PC-9 (cell line): Measurements from ENCODE around the gene CABS1. TPM values are rescaled to one million over a fixed set of nuclear protein-coding genes. Genes with fewer than 3 reads are reported as not detected.

Experiments used
- Bru-seq: library from RNA; stranded (reverse); fragments of 400-500 nt; gene quantifications from one replicate; lab custom pipeline; 2021; lab: Mats Ljungman, UMichigan
- BruChase-seq, 2 experiments: library from RNA; stranded (reverse); fragments of 400-500 nt; gene quantifications; one replicate each; lab custom pipeline; 2021; lab: Mats Ljungman, UMichigan
- BruUV-seq: library from RNA; stranded (reverse); fragments of 400-500 nt; replicated peaks from 2 replicates; lab custom pipeline; 2021; lab: Mats Ljungman, UMichigan
- CTCF ChIA-PET: fragments of 300-600 bp; sonication (Branson Sonifier 250); formaldehyde crosslinking; loops from one replicate; lab custom pipeline; 2022; ENCODE audit warnings: antibody characterized with exemption; lab: Charles Lee
- POLR2A ChIA-PET: fragments of 300-600 bp; sonication (Branson Sonifier 250); formaldehyde crosslinking; loops from one replicate; lab custom pipeline; 2022; ENCODE audit warnings: antibody characterized with exemption; ENCODE audit not compliant: unreplicated experiment; lab: Charles Lee
- DNase-seq, 2 experiments: peaks; one replicate each; pipeline versions ENCODE4 v3.0.0 to v3.0.0-alpha.2; 2015 to 2022; ENCODE audit warnings: mixed read lengths in 1 of 2
- H2AFZ ChIP-seq: fragments of 200-600 bp; sonication (generic); 2 replicates; pipeline ENCODE4 v1.8.1; 2017; ENCODE audit warnings: antibody characterized with exemption
- H3F3A ChIP-seq: fragments of 200-600 bp; sonication (generic); 2 replicates; pipeline ENCODE4 v1.8.1; 2017; ENCODE audit warnings: antibody characterized with exemption, mild to moderate bottlenecking, low read depth; ENCODE audit not compliant: insufficient read depth
- H3K27ac ChIP-seq: fragments of 200-600 bp; sonication (generic); 2 replicates; pipeline ENCODE4 v1.6.1; 2016; ENCODE audit warnings: mixed run types
- H3K27me3 ChIP-seq: fragments of 200-600 bp; sonication (generic); 2 replicates; pipeline ENCODE4 v1.6.1; 2016; ENCODE audit warnings: low read depth, mixed run types; ENCODE audit not compliant: insufficient read depth
- H3K36me3 ChIP-seq: fragments of 200-600 bp; sonication (generic); 2 replicates; pipeline ENCODE4 v1.6.1; 2016; ENCODE audit warnings: low read depth, mixed run types
- H3K4me1 ChIP-seq: fragments of 200-600 bp; sonication (generic); replicated peaks from 2 replicates; pipeline ENCODE4 v1.6.1; 2016; ENCODE audit warnings: mixed run types; ENCODE audit not compliant: insufficient read depth
- H3K4me2 ChIP-seq: fragments of 200-600 bp; sonication (generic); 2 replicates; pipeline ENCODE4 v1.6.1; 2017; ENCODE audit warnings: mixed run types
- H3K4me3 ChIP-seq: fragments of 200-600 bp; sonication (generic); 2 replicates; pipeline ENCODE4 v1.6.1; 2016; ENCODE audit warnings: mixed run types
- H3K79me2 ChIP-seq: fragments of 200-600 bp; sonication (generic); 2 replicates; pipeline ENCODE4 v1.6.1; 2017; ENCODE audit warnings: low read depth, mixed run types
- H3K9me2 ChIP-seq: fragments of 200-600 bp; sonication (generic); 2 replicates; pipeline ENCODE4 v1.8.1; 2017; ENCODE audit warnings: mild to moderate bottlenecking; ENCODE audit not compliant: insufficient read depth
- H3K9me3 ChIP-seq: fragments of 200-600 bp; sonication (generic); 2 replicates; pipeline ENCODE4 v1.8.1; 2016; ENCODE audit warnings: low read depth; ENCODE audit not compliant: insufficient read depth
- H4K20me1 ChIP-seq: fragments of 200-600 bp; sonication (generic); 2 replicates; pipeline ENCODE4 v1.8.1; 2017; ENCODE audit not compliant: insufficient read depth
- EZH2 ChIP-seq: fragments of 200-600 bp; sonication (generic); IDR thresholded peaks from 2 replicates; pipeline ENCODE4 v1.8.0; 2017; ENCODE audit warnings: antibody characterized with exemption, low read depth
- intact Hi-C: fragments of 100-400 bp; cut with micrococcal nuclease; formaldehyde crosslinking; loops from one replicate; pipeline ENCODE4 v1.10.0; 2022; ENCODE audit not compliant: unreplicated experiment
- long read RNA-seq: library from polyadenylated mRNA; stranded (forward); transcript quantifications from one replicate; pipeline ENCODE4 v2.0.0, GENCODE V29; 2022
- total RNA-seq: library from RNA; stranded (reverse); gene quantifications from 2 replicates; pipeline ENCODE4 v1.2.3, GENCODE V29; 2021
- TF ChIP-seq, protein P1 (sequence below): fragments of 200-600 bp; sonication (generic); conservative IDR thresholded peaks from 2 replicates; pipeline ENCODE4 v1.6.1; 2017; ENCODE audit warnings: mixed run types, antibody characterized with exemption, mild to moderate bottlenecking, moderate library complexity

Gene CABS1
- total RNA-seq, result not detected in 2 replicates
- Bru-seq, nascent RNA, result not detected
- not detected for BruChase-seq, experiment 1, labeled RNA remaining after a 2-hour chase
- BruChase-seq, experiment 2, labeled RNA remaining after a 6-hour chase, result not detected
- long read RNA-seq, result 0 reads

DNA sequence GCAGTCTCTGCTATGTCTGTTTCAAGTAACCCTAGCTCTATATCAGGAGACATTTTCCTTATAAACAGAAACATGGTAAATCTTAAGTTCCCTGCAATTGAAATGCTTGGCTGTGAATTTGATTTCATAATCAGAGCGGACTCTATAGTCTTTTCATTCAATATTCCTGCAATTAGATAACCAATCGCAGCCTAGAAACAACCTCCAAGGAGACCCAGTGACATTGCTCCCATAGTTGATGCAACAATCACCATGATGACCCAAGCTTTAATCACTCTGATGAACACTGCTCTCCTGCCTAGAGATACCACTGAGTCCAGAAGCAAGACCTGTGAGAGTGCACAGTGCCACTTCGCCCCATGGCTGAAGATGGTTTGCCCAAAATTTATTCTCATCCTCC is at the start of gene CABS1:
Gene CABS1 (plus strand): TSS at position 301 of the 400 bp plus-strand sequence. CDS start 59 bp downstream, at position 360.
- TF ChIP-seq, protein P1, sequence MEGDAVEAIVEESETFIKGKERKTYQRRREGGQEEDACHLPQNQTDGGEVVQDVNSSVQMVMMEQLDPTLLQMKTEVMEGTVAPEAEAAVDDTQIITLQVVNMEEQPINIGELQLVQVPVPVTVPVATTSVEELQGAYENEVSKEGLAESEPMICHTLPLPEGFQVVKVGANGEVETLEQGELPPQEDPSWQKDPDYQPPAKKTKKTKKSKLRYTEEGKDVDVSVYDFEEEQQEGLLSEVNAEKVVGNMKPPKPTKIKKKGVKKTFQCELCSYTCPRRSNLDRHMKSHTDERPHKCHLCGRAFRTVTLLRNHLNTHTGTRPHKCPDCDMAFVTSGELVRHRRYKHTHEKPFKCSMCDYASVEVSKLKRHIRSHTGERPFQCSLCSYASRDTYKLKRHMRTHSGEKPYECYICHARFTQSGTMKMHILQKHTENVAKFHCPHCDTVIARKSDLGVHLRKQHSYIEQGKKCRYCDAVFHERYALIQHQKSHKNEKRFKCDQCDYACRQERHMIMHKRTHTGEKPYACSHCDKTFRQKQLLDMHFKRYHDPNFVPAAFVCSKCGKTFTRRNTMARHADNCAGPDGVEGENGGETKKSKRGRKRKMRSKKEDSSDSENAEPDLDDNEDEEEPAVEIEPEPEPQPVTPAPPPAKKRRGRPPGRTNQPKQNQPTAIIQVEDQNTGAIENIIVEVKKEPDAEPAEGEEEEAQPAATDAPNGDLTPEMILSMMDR, result no peak
- TF ChIP-seq EZH2, result no peak
- Histone ChIP-seq H3K27ac (no peak within 1 kb of the TSS), H3K4me1 (no peaks in the 10 kb centered on the region), H4K20me1 (no peaks in the 10 kb centered on the region), H3K4me3 (no peak within 1 kb of the TSS), H3K79me2 (no peaks in the 10 kb centered on the region), H2AFZ (no peak within 1 kb of the TSS), H3K27me3 (no peaks in the 10 kb centered on the region), H3K36me3 (no peaks in the 10 kb centered on the region), H3K4me2 (no peak within 1 kb of the TSS), H3F3A (no peaks in the 10 kb centered on the region), H3K9me2 (no peaks in the 10 kb centered on the region), H3K9me3 (no peaks in the 10 kb centered on the region)
- BruUV-seq, result no TSS peak
- DNase-seq, result no peak
- POLR2A ChIA-PET, result no interaction called here
- intact Hi-C loops, result no loop called here
- CTCF ChIA-PET, result no interaction called here

DNA sequence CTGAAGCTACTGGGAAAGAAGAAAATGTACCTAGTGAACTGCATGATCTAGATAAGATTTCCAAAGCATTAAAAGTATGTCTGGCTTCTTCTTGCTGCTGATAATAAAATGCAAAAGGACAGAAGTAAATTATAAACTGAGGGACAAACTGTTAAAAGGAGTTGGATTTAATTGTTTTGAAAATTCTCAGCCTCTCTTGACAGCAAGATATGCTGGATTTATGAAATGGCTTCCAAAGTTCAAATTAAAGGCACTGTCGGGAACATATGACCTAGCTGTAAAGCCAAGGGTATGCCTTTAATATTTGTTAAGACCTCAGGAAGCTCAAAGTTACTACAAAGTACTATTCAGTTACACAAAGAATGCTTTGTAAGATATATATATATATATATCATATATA is 46.1 kb upstream of the CABS1 start:
- no peak for DNase-seq
- TF ChIP-seq EZH2, result no peak
- TF ChIP-seq, protein P1, result no peak
- no peaks in the 10 kb centered on the region for H3K36me3 ChIP-seq
- POLR2A ChIA-PET, result no interaction called here
- H3K9me3 ChIP-seq, result no peaks in the 10 kb centered on the region
- CTCF ChIA-PET, result no interaction called here
- H3K9me2 ChIP-seq, result no peaks in the 10 kb centered on the region
- no peaks in the 10 kb centered on the region for H3K79me2 ChIP-seq
- no peaks in the 10 kb centered on the region for H3F3A ChIP-seq
- no peaks in the 10 kb centered on the region for H3K4me1 ChIP-seq
- H3K27me3 ChIP-seq, result no peaks in the 10 kb centered on the region
- intact Hi-C loops, result no loop called here
- H3K27ac ChIP-seq, result no peak overlapping the region
- no peaks in the 10 kb centered on the region for H4K20me1 ChIP-seq
- BruUV-seq, result no TSS peak
- no peak overlapping the region for H3K4me2 ChIP-seq
- no peak overlapping the region for H2AFZ ChIP-seq
- H3K4me3 ChIP-seq, result no peak overlapping the region

DNA sequence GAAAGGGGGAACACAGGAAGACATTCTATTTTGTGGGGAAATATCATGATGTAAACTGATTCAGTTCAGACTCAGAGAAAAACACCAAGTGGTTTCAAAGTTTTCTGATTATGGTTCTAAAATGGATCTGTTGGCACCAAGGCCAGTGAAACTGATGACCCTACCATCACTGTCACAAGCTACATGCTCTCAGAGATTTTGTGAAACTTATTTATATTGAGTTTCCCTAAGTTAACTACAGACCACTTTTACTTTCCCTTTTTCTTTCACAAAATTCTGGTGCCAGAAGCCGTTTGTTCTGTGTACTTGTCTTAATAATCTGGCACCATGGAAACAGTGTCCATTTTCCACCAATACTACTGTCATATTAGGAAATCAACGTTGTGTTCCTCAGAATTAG is 43.4 kb upstream of the CABS1 start:
- intact Hi-C loops, result no loop called here
- ChIA-PET POLR2A (no interaction called here), CTCF (no interaction called here)
- Histone ChIP-seq H2AFZ (no peak overlapping the region), H3K4me2 (no peak overlapping the region), H3K27me3 (no peaks in the 10 kb centered on the region), H3K36me3 (no peaks in the 10 kb centered on the region), H3K9me3 (no peaks in the 10 kb centered on the region), H3K4me1 (no peaks in the 10 kb centered on the region), H4K20me1 (no peaks in the 10 kb centered on the region), H3F3A (no peaks in the 10 kb centered on the region), H3K79me2 (no peaks in the 10 kb centered on the region), H3K4me3 (no peak overlapping the region), H3K27ac (no peak overlapping the region), H3K9me2 (no peaks in the 10 kb centered on the region)
- DNase-seq, result no peak
- BruUV-seq, result no TSS peak
- TF ChIP-seq, protein P1, result no peak
- no peak for TF ChIP-seq EZH2
